IMR-90 (cell line): ENCODE measurements around the gene PCED1A. TPM values are rescaled to one million over a fixed set of nuclear protein-coding genes. Genes with fewer than 3 reads are reported as not detected.

Source experiments
- ATAC-seq: fragments of 200-7000 bp; cut with Tn5 transposase; 2 replicates; pipeline ENCODE4 v1.9.1; 2020; ENCODE audit warnings: low read depth, mild to moderate bottlenecking, moderate library complexity
- BruUV-seq: library from RNA; stranded (reverse); fragments of 400-500 nt; replicated peaks from 2 replicates; lab custom pipeline; 2021; lab: Mats Ljungman, UMichigan
- CTCF ChIA-PET: fragments of 300-600 bp; formaldehyde crosslinking; extraction: SDS; loops from one replicate; lab custom pipeline; 2021; ENCODE audit warnings: antibody characterized with exemption; lab: Yijun Ruan, JAX
- POLR2A ChIA-PET: fragments of 300-600 bp; sonication (Branson Sonifier 250); formaldehyde crosslinking; loops from one replicate; lab custom pipeline; 2022; ENCODE audit warnings: antibody characterized with exemption; ENCODE audit not compliant: unreplicated experiment; lab: Charles Lee
- DNase-seq: peaks from one replicate; pipeline ENCODE4 v3.0.0; 2013
- H2AFZ ChIP-seq: replicated peaks from 2 replicates; pipeline ENCODE3; 2013; ENCODE audit warnings: low read length, mild to moderate bottlenecking; ENCODE audit not compliant: poor library complexity
- H2AK5ac ChIP-seq: 2 replicates; pipeline ENCODE4 v1.6.1; 2013; ENCODE audit warnings: low read depth, low read length, inconsistent platforms
- H2AK9ac ChIP-seq: replicated peaks from 2 replicates; pipeline ENCODE3; 2013; ENCODE audit warnings: mild to moderate bottlenecking, low read depth, low read length, moderate library complexity; ENCODE audit not compliant: poor library complexity
- H2BK120ac ChIP-seq: 2 replicates; pipeline ENCODE4 v1.6.1; 2013; ENCODE audit warnings: low read depth, low read length, inconsistent platforms
- H2BK15ac ChIP-seq: 3 replicates; pipeline ENCODE4 v1.6.1; 2013; ENCODE audit warnings: low read depth, low read length, inconsistent platforms
- H2BK20ac ChIP-seq: 2 replicates; pipeline ENCODE4 v1.6.1; 2013; ENCODE audit warnings: low read depth, mild to moderate bottlenecking, inconsistent platforms, low read length, moderate library complexity
- H2BK5ac ChIP-seq: 2 replicates; pipeline ENCODE4 v1.6.1; 2013; ENCODE audit warnings: mild to moderate bottlenecking, low read depth, low read length, inconsistent platforms; ENCODE audit not compliant: poor library complexity, severe bottlenecking
- H3K14ac ChIP-seq: replicated peaks from 2 replicates; pipeline ENCODE4 v1.6.1; 2013; ENCODE audit warnings: low read depth, low read length, inconsistent platforms
- H3K18ac ChIP-seq: 2 replicates; pipeline ENCODE4 v1.6.1; 2013; ENCODE audit warnings: low read depth, low read length, control low read depth
- H3K23ac ChIP-seq: 2 replicates; pipeline ENCODE4 v1.6.1; 2013; ENCODE audit warnings: low read depth, low read length, inconsistent platforms
- H3K27ac ChIP-seq: 2 replicates; pipeline ENCODE4 v1.5.1; 2013; ENCODE audit warnings: mild to moderate bottlenecking, control low read depth, low read length; ENCODE audit not compliant: insufficient read depth
- H3K27me3 ChIP-seq: 2 replicates; pipeline ENCODE4 v1.6.1; 2013; ENCODE audit warnings: low read length; ENCODE audit not compliant: control insufficient read depth, insufficient read depth
- H3K36me3 ChIP-seq: 2 replicates; pipeline ENCODE4 v1.6.1; 2013; ENCODE audit warnings: low read length, mixed read lengths; ENCODE audit not compliant: control insufficient read depth, insufficient read depth
- H3K4ac ChIP-seq: 2 replicates; pipeline ENCODE4 v1.6.1; 2013; ENCODE audit warnings: low read depth, low read length, inconsistent platforms
- H3K4me1 ChIP-seq: 2 replicates; pipeline ENCODE4 v1.6.1; 2013; ENCODE audit warnings: low read length, mixed read lengths; ENCODE audit not compliant: control insufficient read depth, insufficient read depth
- H3K4me2 ChIP-seq: 2 replicates; pipeline ENCODE4 v1.6.1; 2013; ENCODE audit warnings: low read depth, mild to moderate bottlenecking, control low read depth, low read length, moderate library complexity
- H3K4me3 ChIP-seq: 2 replicates; pipeline ENCODE4 v1.5.1; 2013; ENCODE audit warnings: low read depth, mild to moderate bottlenecking, control low read depth, low read length, moderate library complexity; ENCODE audit not compliant: insufficient read depth
- H3K56ac ChIP-seq: 2 replicates; pipeline ENCODE4 v1.6.1; 2013; ENCODE audit warnings: low read length, inconsistent platforms; ENCODE audit not compliant: insufficient read depth; ENCODE audit errors: extremely low read depth
- H3K79me1 ChIP-seq, 2 experiments: 2 replicates each; pipeline ENCODE4 v1.6.1; 2013; ENCODE audit warnings: low read length in 2 of 2, inconsistent platforms in 1 of 2, low read depth in 1 of 2
- H3K9ac ChIP-seq: 2 replicates; pipeline ENCODE4 v1.6.1; 2013; ENCODE audit warnings: low read depth, low read length, control low read depth
- H3K9me1 ChIP-seq: 2 replicates; pipeline ENCODE4 v1.6.1; 2013; ENCODE audit warnings: low read length, inconsistent platforms; ENCODE audit not compliant: insufficient read depth
- H3K9me3 ChIP-seq: 2 replicates; pipeline ENCODE4 v1.6.1; 2013; ENCODE audit warnings: low read length; ENCODE audit not compliant: control insufficient read depth, insufficient read depth
- H4K20me1 ChIP-seq: 2 replicates; pipeline ENCODE4 v1.6.1; 2013; ENCODE audit warnings: low read length, inconsistent platforms; ENCODE audit not compliant: insufficient read depth
- H4K5ac ChIP-seq: 2 replicates; pipeline ENCODE4 v1.6.1; 2013; ENCODE audit warnings: mild to moderate bottlenecking, low read depth, low read length, control low read depth
- H4K8ac ChIP-seq, 2 experiments: 2 replicates each; pipeline ENCODE4 v1.6.1; 2013; ENCODE audit warnings: low read depth in 2 of 2, low read length in 2 of 2, control low read depth in 1 of 2, inconsistent platforms in 1 of 2
- H4K91ac ChIP-seq: 2 replicates; pipeline ENCODE4 v1.6.1; 2013; ENCODE audit warnings: low read depth, low read length, inconsistent platforms; ENCODE audit not compliant: insufficient read depth
- CHD1 ChIP-seq: IDR thresholded peaks from 2 replicates; pipeline ENCODE4 v1.6.1; 2012; ENCODE audit warnings: low read depth, low read length, improper control_type of control experiment
- ELK1 ChIP-seq: fragments of 150-350 bp; IDR thresholded peaks from 2 replicates; pipeline ENCODE4 v1.6.1; 2016; ENCODE audit warnings: low read depth, mild to moderate bottlenecking, low read length, moderate library complexity, borderline replicate concordance
- MAFK ChIP-seq: IDR thresholded peaks from 2 replicates; pipeline ENCODE4 v1.6.1; 2012; ENCODE audit warnings: low read depth, low read length, improper control_type of control experiment
- SMC3 ChIP-seq: fragments of 150-350 bp; IDR thresholded peaks from 2 replicates; pipeline ENCODE4 v1.6.1; 2016; ENCODE audit warnings: low read depth, mild to moderate bottlenecking, antibody characterized with exemption, low read length, moderate library complexity
- USF2 ChIP-seq: fragments of 150-350 bp; IDR thresholded peaks from 2 replicates; pipeline ENCODE4 v1.6.1; 2017; ENCODE audit warnings: mild to moderate bottlenecking, antibody characterized with exemption, low read length, low read depth
- WGBS, 2 experiments: methylation state at CpG; one replicate each; pipeline versions ENCODE4 v1.1.5 to v1.1.7; 2013; ENCODE audit warnings: missing lambda C conversion rate in 2 of 2; ENCODE audit not compliant: insufficient read length in 1 of 2; ENCODE audit errors: extremely low coverage in 2 of 2; 5-methylcytosine and 5-hydroxymethylcytosine counted together
- dilution Hi-C: fragments of 300-500 bp; cut with HindIII; formaldehyde crosslinking; loops from one replicate; pipeline ENCODE4 v1.14.3; 2018; ENCODE audit warnings: low sequenced_read_pairs; ENCODE audit not compliant: unreplicated experiment
- in situ Hi-C: fragments of 300-500 bp; cut with MboI; formaldehyde crosslinking; loops from 3 replicates; pipeline ENCODE4 v1.14.3; 2019; ENCODE audit warnings: low sequenced_read_pairs, inconsistent platforms, mixed read lengths
- intact Hi-C: fragments of 100-400 bp; cut with micrococcal nuclease; formaldehyde crosslinking; loops from 2 replicates; pipeline ENCODE4 v1.10.0; 2022
- polyA plus RNA-seq, 3 experiments: library from polyadenylated mRNA; depleted of rRNA; stranded (reverse); fragments of >200 nt; gene quantifications; 2 replicates each; pipeline ENCODE4 v1.2.3, GENCODE V29; 2012; ENCODE audit warnings: low replicate concordance in 1 of 3
- total RNA-seq: library from RNA; depleted of rRNA; stranded (reverse); fragments of >200 nt; gene quantifications from 2 replicates; pipeline ENCODE4 v1.2.3, GENCODE V29; 2012

The PCED1A gene
- total and polyA plus RNA-seq, 2 of the 4 experiments (the other 2 are of a cell fraction), result 9.7 to 33.4 TPM

- Histone ChIP-seq H2AK5ac (no peak overlapping the region; the same call in 1 of the 2 replicates), H3K4ac (peak overlapping the region; percentile 46), H3K14ac (no peak overlapping the region), H3K9ac (no peak overlapping the region), H2BK20ac (peak overlapping the region; percentile 27; the same call in 1 of the 2 replicates), H3K18ac (no peak overlapping the region), H4K8ac (peak overlapping the region in 1 of 2 experiments; percentile 44; a peak in 2 of 4 replicates), H4K91ac (peak overlapping the region; percentile 33; the same call in 1 of the 2 replicates), H2AFZ (no peak overlapping the region), H4K20me1 (no peaks in the 10 kb centered on the region), H4K5ac (no peak overlapping the region), H3K56ac (peak overlapping the region; percentile 27; the same call in 1 of the 2 replicates), H3K79me1 (0 out of 4 replicates have a peak, but pooled peaks cover 0 to 5% of the 10 kb centered on the region in 2 experiments), H3K36me3 (no peaks in the 10 kb centered on the region), H2AK9ac (no peak overlapping the region), H3K9me1 (peaks cover 22% of the 10 kb centered on the region), H2BK15ac (no peak overlapping the region; the same call in 2 of the 3 replicates), H3K4me2 (peak overlapping the region; percentile 23), H3K23ac (no peak overlapping the region), H2BK5ac (peak overlapping the region; percentile 14), H3K27me3 (no peaks in the 10 kb centered on the region), H3K9me3 (peaks cover 2% of the 10 kb centered on the region; the same call in 1 of the 2 replicates), H3K4me3 (no peak overlapping the region), H3K27ac (peak overlapping the region; percentile 21; the same call in 1 of the 2 replicates), H3K4me1 (peaks cover 22% of the 10 kb centered on the region), H2BK120ac (peak overlapping the region; percentile 64)
- no TSS peak for BruUV-seq
- TF ChIP-seq CHD1 (no peak), USF2 (no peak), SMC3 (no peak), ELK1 (no peak), MAFK (no peak)
- DNase-seq (peak; percentile 31), ATAC-seq (peak; percentile 31)
- in situ Hi-C loops, result loop anchor here (25.0 kb wide), 1 partner anchor 702 kb away; the partner anchor contains the start of gene STK35
- intact Hi-C loops, result no loop called here
- CTCF ChIA-PET, result interaction anchor here (0.6 kb wide), 1 partner anchor 95 kb away, joined by 3 read pairs; no protein-coding TSS in a partner anchor
- dilution Hi-C loops, result no loop called here
- POLR2A ChIA-PET, result no interaction called here
- no CpG with 5 or more reads among the region's 1 CpG for WGBS, 2 experiments
These were observed 26.4 kb downstream of the PCED1A start for GRCh38 chr20:2814076-2814475.
